Progenitor cell of endocrine pancreas (in vitro differentiated cells): ENCODE measurements around the gene OR8A1. TPM values are rescaled to one million over a fixed set of nuclear protein-coding genes. Genes with fewer than 3 reads are reported as not detected.

Source experiments
- DNase-seq: peaks from one replicate; pipeline ENCODE4 v3.0.0; 2021; ENCODE audit warnings: low spot score; ENCODE audit not compliant: unreplicated experiment
- H3K27ac Mint-ChIP-seq: 2 replicates; pipeline ENCODE4 v1.8.0; 2021; ENCODE audit warnings: mild to moderate bottlenecking, moderate library complexity, mixed read lengths
- H3K27me3 Mint-ChIP-seq: 2 replicates; pipeline ENCODE4 v1.8.0; 2021; ENCODE audit warnings: mixed read lengths
- H3K36me3 Mint-ChIP-seq: 2 replicates; pipeline ENCODE4 v1.8.0; 2022; ENCODE audit warnings: mixed read lengths; ENCODE audit not compliant: insufficient read depth
- H3K4me1 Mint-ChIP-seq: 2 replicates; pipeline ENCODE4 v1.8.0; 2021; ENCODE audit warnings: low read depth, mixed read lengths
- H3K4me3 Mint-ChIP-seq: 2 replicates; pipeline ENCODE4 v1.8.0; 2021; ENCODE audit warnings: low read depth, mild to moderate bottlenecking, moderate library complexity, mixed read lengths
- H3K9me3 Mint-ChIP-seq: 2 replicates; pipeline ENCODE4 v1.8.0; 2021; ENCODE audit warnings: low read depth, mixed read lengths
- total RNA-seq: library from RNA; stranded (reverse); gene quantifications from 2 replicates; pipeline ENCODE4 v1.2.1, GENCODE V29; 2021
- TF ChIP-seq, protein P1 (sequence below): fragments of 200-600 bp; sonication (generic); IDR thresholded peaks from one replicate; pipeline ENCODE4 v1.5.0; 2021; ENCODE audit warnings: antibody characterized with exemption, mild to moderate bottlenecking; ENCODE audit not compliant: unreplicated experiment

OR8A1 gene
- total RNA-seq, 1 donor from 2014 or later: not detected

DNA sequence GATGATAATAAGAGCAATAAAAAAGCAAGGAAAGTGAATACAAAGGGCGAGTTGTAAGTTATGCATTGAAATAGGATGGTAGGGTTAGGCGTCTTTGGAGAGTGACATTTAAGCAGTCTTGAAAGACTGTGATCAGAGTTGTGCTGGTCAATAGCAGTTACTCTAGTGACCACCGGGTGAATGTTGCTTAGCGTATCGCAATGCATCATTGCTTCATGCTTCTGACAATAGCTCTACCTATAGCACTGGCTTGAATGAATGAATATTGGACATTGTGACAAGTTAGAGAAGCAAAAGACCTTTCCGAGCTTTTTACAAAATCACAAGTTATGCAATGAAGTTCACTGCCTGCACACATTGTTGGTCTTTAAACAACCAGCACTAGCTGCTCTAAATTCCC lies 18.6 kb upstream of the OR8A1 start:
- Mint-ChIP-seq H3K4me1 (no peaks in the 10 kb centered on the region), H3K9me3 (no peaks in the 10 kb centered on the region), H3K4me3 (no peak overlapping the region), H3K36me3 (no peaks in the 10 kb centered on the region), H3K27ac (no peak overlapping the region), H3K27me3 (no peaks in the 10 kb centered on the region)
- DNase-seq: no peak
- TF ChIP-seq, protein P1, sequence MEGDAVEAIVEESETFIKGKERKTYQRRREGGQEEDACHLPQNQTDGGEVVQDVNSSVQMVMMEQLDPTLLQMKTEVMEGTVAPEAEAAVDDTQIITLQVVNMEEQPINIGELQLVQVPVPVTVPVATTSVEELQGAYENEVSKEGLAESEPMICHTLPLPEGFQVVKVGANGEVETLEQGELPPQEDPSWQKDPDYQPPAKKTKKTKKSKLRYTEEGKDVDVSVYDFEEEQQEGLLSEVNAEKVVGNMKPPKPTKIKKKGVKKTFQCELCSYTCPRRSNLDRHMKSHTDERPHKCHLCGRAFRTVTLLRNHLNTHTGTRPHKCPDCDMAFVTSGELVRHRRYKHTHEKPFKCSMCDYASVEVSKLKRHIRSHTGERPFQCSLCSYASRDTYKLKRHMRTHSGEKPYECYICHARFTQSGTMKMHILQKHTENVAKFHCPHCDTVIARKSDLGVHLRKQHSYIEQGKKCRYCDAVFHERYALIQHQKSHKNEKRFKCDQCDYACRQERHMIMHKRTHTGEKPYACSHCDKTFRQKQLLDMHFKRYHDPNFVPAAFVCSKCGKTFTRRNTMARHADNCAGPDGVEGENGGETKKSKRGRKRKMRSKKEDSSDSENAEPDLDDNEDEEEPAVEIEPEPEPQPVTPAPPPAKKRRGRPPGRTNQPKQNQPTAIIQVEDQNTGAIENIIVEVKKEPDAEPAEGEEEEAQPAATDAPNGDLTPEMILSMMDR: peak; percentile 17

DNA sequence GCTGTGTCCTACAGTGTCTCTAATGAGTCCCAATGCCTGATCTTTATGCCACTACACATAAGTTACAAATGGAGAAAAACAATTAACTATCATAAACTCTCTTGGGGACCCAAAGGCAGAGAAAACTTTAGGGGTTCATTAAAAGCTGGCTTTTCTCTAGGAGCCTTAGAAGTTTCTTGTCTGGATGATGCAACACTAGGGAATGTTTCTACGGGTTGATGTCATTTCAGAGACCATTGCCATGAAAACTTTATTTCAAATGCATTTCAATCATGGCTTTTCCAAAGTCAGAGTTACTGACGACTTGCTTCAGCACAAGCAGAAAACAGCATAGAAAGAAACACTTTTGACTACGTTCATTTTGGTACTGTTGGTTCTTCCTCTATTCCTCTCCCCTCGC lies 17.8 kb upstream of the OR8A1 start:
- H3K4me1 Mint-ChIP-seq: no peaks in the 10 kb centered on the region
- no peaks in the 10 kb centered on the region for H3K9me3 Mint-ChIP-seq
- H3K27me3 Mint-ChIP-seq: peaks cover 4% of the 10 kb centered on the region
- TF ChIP-seq, protein P1: no peak
- no peaks in the 10 kb centered on the region for H3K36me3 Mint-ChIP-seq
- H3K4me3 Mint-ChIP-seq: no peak overlapping the region
- no peak overlapping the region for H3K27ac Mint-ChIP-seq
- DNase-seq: no peak

DNA sequence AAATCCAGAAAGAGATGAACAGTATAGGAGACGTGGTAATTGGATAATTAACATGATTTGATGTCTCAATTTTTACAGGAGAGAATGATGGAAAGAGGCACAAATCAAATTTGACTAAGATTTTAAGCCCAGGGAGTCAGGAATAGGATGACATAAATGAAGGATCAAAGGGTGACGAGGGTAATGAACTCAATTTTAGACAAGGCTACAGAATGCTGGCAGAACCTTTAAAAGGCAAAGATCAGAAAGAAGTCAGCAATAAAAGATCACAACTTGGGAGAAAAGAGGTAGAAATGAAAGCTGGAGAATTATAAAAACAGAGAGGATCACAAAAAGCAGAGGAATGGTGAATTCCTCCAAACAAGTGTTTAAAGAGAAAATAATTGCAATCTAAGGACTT lies 13.0 kb upstream of the OR8A1 start:
- Mint-ChIP-seq H3K4me1 (peaks cover 2% of the 10 kb centered on the region), H3K27me3 (peaks cover 10% of the 10 kb centered on the region), H3K4me3 (no peak overlapping the region), H3K9me3 (no peaks in the 10 kb centered on the region), H3K27ac (no peak overlapping the region), H3K36me3 (no peaks in the 10 kb centered on the region)
- TF ChIP-seq, protein P1: no peak
- no peak for DNase-seq

DNA sequence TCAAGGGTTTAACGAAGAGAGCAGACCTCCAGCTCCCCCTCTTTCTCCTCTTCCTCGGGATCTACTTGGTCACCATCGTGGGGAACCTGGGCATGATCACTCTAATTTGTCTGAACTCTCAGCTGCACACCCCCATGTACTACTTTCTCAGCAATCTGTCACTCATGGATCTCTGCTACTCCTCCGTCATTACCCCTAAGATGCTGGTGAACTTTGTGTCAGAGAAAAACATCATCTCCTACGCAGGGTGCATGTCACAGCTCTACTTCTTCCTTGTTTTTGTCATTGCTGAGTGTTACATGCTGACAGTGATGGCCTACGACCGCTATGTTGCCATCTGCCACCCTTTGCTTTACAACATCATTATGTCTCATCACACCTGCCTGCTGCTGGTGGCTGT lies 363 bp downstream of the OR8A1 start:
- Mint-ChIP-seq H3K9me3 (peaks cover 12% of the 10 kb centered on the region), H3K4me1 (no peaks in the 10 kb centered on the region), H3K4me3 (no peak overlapping the region), H3K27me3 (peaks cover 14% of the 10 kb centered on the region), H3K27ac (no peak overlapping the region), H3K36me3 (no peaks in the 10 kb centered on the region)
- TF ChIP-seq, protein P1: no peak
- no peak for DNase-seq

DNA sequence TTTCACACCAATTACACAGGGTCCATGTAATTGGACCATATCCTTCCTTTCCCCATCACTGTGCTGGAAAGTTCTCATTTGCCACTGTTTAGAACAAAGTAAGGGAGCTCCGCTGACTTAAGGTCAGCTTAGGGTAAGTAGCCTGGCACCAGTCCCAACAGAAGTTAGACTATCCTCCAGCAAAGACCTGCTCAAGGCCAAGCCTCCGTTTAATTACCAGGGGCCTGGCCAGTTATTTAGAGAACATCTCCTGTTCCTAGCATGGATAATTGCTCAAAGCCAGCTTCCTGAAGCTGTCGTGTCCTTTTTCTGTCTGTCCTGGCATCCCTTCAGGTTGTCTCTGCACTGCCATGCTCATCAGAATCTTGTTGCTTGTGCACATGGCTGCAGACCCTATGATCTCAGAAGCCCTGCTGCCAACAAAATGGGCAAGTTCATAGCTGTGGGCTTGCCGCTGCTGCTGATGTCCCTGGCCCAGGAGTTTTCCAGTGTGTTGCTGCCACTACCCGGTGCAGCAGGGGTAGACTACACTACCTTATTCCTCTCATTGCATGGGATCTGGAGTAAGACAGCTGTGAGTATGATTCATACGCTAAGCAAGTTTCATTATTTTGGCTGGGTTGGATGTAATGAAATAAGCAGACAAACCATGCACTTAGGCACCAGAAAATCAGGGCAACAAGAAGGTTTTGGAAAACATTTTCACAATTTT lies 8.1 kb downstream of the OR8A1 start:
- no peak overlapping the region for H3K4me3 Mint-ChIP-seq
- TF ChIP-seq, protein P1: no peak
- peaks cover 12% of the 10 kb centered on the region for H3K9me3 Mint-ChIP-seq
- H3K27ac Mint-ChIP-seq: no peak overlapping the region
- no peaks in the 10 kb centered on the region for H3K36me3 Mint-ChIP-seq
- no peak for DNase-seq
- H3K4me1 Mint-ChIP-seq: peaks cover 12% of the 10 kb centered on the region
- peaks cover 19% of the 10 kb centered on the region for H3K27me3 Mint-ChIP-seq
